Endothelial cell of umbilical vein (primary cell): ENCODE data around the gene CYP11A1. TPM values are rescaled to one million over a fixed set of nuclear protein-coding genes. Genes with fewer than 3 reads are reported as not detected.

ENCODE experiments used
- BruUV-seq: library from RNA; stranded (reverse); fragments of 400-500 nt; replicated peaks from 2 replicates; lab custom pipeline; 2021; lab: Mats Ljungman, UMichigan
- CTCF ChIA-PET: fragments of 300-600, 350-600 bp; sonication (Branson Sonifier 250); formaldehyde crosslinking; loops from one replicate; lab custom pipeline; 2021; ENCODE audit warnings: antibody characterized with exemption, inconsistent platforms; lab: Charles Lee
- POLR2A ChIA-PET: fragments of 300-600, 350-600 bp; sonication (Branson Sonifier 250); formaldehyde crosslinking; loops from one replicate; lab custom pipeline; 2021; ENCODE audit warnings: antibody characterized with exemption, inconsistent platforms; lab: Charles Lee
- DNase-seq: peaks from one replicate; pipeline ENCODE4 v3.0.0-alpha.2; 2011; ENCODE audit warnings: low read depth, low spot score
- FAIRE-seq: peaks from 2 replicates; lab custom pipeline; 2011; peaks lifted over from hg19 to GRCh38; lab: Jason Lieb, UNC
- H2AFZ ChIP-seq: 2 replicates; pipeline ENCODE4 v1.6.0; 2012; ENCODE audit warnings: low read depth, low read length, control low read depth, inconsistent platforms
- H3K27ac ChIP-seq: 2 replicates; pipeline ENCODE4 v1.5.1; 2011; ENCODE audit warnings: low read depth, mild to moderate bottlenecking, control low read depth, low read length, moderate library complexity; ENCODE audit not compliant: insufficient read depth
- H3K27me3 ChIP-seq, 2 experiments: 2 replicates each; pipeline versions ENCODE4 v1.6.0 to v1.6.1; 2011; ENCODE audit warnings: low read length in 2 of 2, mixed read lengths in 1 of 2; ENCODE audit not compliant: control insufficient read depth in 2 of 2, insufficient read depth in 2 of 2
- H3K36me3 ChIP-seq, 2 experiments: 2 replicates in 1 of 2; 3 replicates in 1 of 2; pipeline ENCODE4 v1.5.1; 2011; ENCODE audit warnings: low read length in 2 of 2, mild to moderate bottlenecking in 1 of 2, moderate library complexity in 1 of 2; ENCODE audit not compliant: control insufficient read depth in 2 of 2, insufficient read depth in 2 of 2; ENCODE audit errors: extremely low read depth in 1 of 2
- H3K4me1 ChIP-seq: 3 replicates; pipeline ENCODE4 v1.5.1; 2011; ENCODE audit warnings: mild to moderate bottlenecking, low read length; ENCODE audit not compliant: control insufficient read depth, insufficient read depth; ENCODE audit errors: extremely low read depth
- H3K4me2 ChIP-seq: 2 replicates; pipeline ENCODE4 v1.6.1; 2011; ENCODE audit warnings: low read length, control low read depth, mixed read lengths; ENCODE audit not compliant: insufficient read depth
- H3K4me3 ChIP-seq, 3 experiments: fragments of 200-600 bp in 1 of 3; sonication (generic), shearing (Covaris generic) in 1 of 3; replicated peaks in 1 of 3; 2 replicates each; pipeline ENCODE4 v1.5.1; 2011 to 2016; ENCODE audit warnings: control low read depth in 3 of 3, low read length in 3 of 3, mild to moderate bottlenecking in 2 of 3, inconsistent platforms in 1 of 3, low read depth in 1 of 3, moderate library complexity in 1 of 3; ENCODE audit not compliant: insufficient read depth in 1 of 3
- H3K79me2 ChIP-seq: 2 replicates; pipeline ENCODE4 v1.6.0; 2012; ENCODE audit warnings: low read length, inconsistent platforms; ENCODE audit not compliant: control insufficient read depth, insufficient read depth
- H3K9ac ChIP-seq: replicated peaks from 2 replicates; pipeline ENCODE3; 2011; ENCODE audit warnings: low read length, control low read depth; ENCODE audit not compliant: insufficient read depth; ENCODE audit errors: extremely low read depth
- H3K9me1 ChIP-seq: replicated peaks from 3 replicates; pipeline ENCODE4 v1.6.0; 2011; ENCODE audit warnings: mild to moderate bottlenecking, low read length; ENCODE audit not compliant: control insufficient read depth, insufficient read depth; ENCODE audit errors: extremely low read depth
- H3K9me3 ChIP-seq: replicated peaks from 2 replicates; pipeline ENCODE4 v1.5.1; 2012; ENCODE audit warnings: low read length, inconsistent platforms; ENCODE audit not compliant: control insufficient read depth, insufficient read depth
- H4K20me1 ChIP-seq: replicated peaks from 2 replicates; pipeline ENCODE3; 2011; ENCODE audit warnings: mild to moderate bottlenecking, low read length; ENCODE audit not compliant: control insufficient read depth, insufficient read depth; ENCODE audit errors: extremely low read depth
- CTCF ChIP-seq, 2 donors: IDR thresholded peaks; 1 replicate in 1 of 2; 2 replicates in 1 of 2; pipeline ENCODE4 v1.5.1; 2011; ENCODE audit warnings: low read length in 2 of 2, mild to moderate bottlenecking in 2 of 2, moderate library complexity in 2 of 2, control low read depth in 1 of 2, inconsistent platforms in 1 of 2, low read depth in 1 of 2; ENCODE audit not compliant: insufficient read depth in 1 of 2; ENCODE audit errors: extremely low read depth in 1 of 2
- EZH2 ChIP-seq: IDR thresholded peaks from 2 replicates; pipeline ENCODE4 v1.6.1; 2012; ENCODE audit warnings: borderline replicate concordance, low read depth, mild to moderate bottlenecking, moderate library complexity, low read length, inconsistent platforms; ENCODE audit not compliant: severe bottlenecking
- FOS ChIP-seq: IDR thresholded peaks from 2 replicates; pipeline ENCODE4 v1.6.1; 2011; ENCODE audit warnings: mild to moderate bottlenecking, low read length, moderate library complexity, borderline replicate concordance; ENCODE audit not compliant: insufficient read depth
- GATA2 ChIP-seq: IDR thresholded peaks from 2 replicates; pipeline ENCODE4 v1.7.0; 2011; ENCODE audit warnings: low read depth, mild to moderate bottlenecking, moderate library complexity, mixed read lengths, low read length; ENCODE audit not compliant: insufficient read length, insufficient read depth
- JUN ChIP-seq: IDR thresholded peaks from 2 replicates; pipeline ENCODE4 v1.6.1; 2011; ENCODE audit warnings: borderline replicate concordance, low read depth; ENCODE audit not compliant: insufficient read length, insufficient read depth
- MAX ChIP-seq: IDR thresholded peaks from 2 replicates; pipeline ENCODE4 v1.6.1; 2011; ENCODE audit not compliant: insufficient read depth, insufficient read length
- MYC ChIP-seq: IDR thresholded peaks from one replicate; pipeline ENCODE4 v1.6.1; 2011; ENCODE audit warnings: mild to moderate bottlenecking, low read depth, low read length
- POLR2A ChIP-seq: IDR thresholded peaks from 2 replicates; pipeline ENCODE4 v1.6.1; 2012; ENCODE audit warnings: low read depth, mild to moderate bottlenecking, control low read depth, low read length
- POLR2AphosphoS5 ChIP-seq: IDR thresholded peaks from 2 replicates; pipeline ENCODE4 v1.6.1; 2012; ENCODE audit warnings: low read depth, mild to moderate bottlenecking, control low read depth, low read length, moderate library complexity; ENCODE audit not compliant: insufficient read depth
- dilution Hi-C: fragments of 300-500 bp; cut with MboI; formaldehyde crosslinking; loops from one replicate; pipeline ENCODE4 v1.15.0; 2019; ENCODE audit warnings: low sequenced_read_pairs; ENCODE audit not compliant: extremely low pct_ligation_motif_present
- intact Hi-C: fragments of 100-400 bp; cut with micrococcal nuclease; formaldehyde crosslinking; loops from one replicate; pipeline ENCODE4 v1.10.0; 2022
- polyA plus RNA-seq, 4 experiments: library from polyadenylated mRNA; depleted of rRNA in 3 of 4; stranded (reverse) in 3 of 4; unstranded in 1 of 4; fragments of >200 nt; gene quantifications; 2 replicates each; pipeline versions ENCODE4 v1.2.1 to v1.2.3, GENCODE V29; 2011 to 2012; ENCODE audit warnings: missing spikeins in 1 of 4
- total RNA-seq: library from RNA; stranded (reverse); gene quantifications from 2 replicates; pipeline ENCODE4 v1.2.3, GENCODE V29; 2021

Gene CYP11A1
- total and polyA plus RNA-seq, 2 donors (not counting 3 experiments of a cell fraction or from before 2014, with no cell fraction given): 0.08 TPM; not detected in 1

- CTCF ChIA-PET: interaction anchor here (0.6 to 5.7 kb wide), 4 partner anchors 8 to 345 kb away, joined by 3 to 175 read pairs (median 52); no protein-coding TSS in a partner anchor
Observed at GRCh38 chr15:74318376-74319137, 48.9 kb downstream of the CYP11A1 start.

More at GRCh38 chr15:74318376-74319137, 48.9 kb downstream of the CYP11A1 start:
- no peaks in the 10 kb centered on the region for H3K4me1 ChIP-seq
- H3K4me2 ChIP-seq: no peak overlapping the region
- H4K20me1 ChIP-seq: no peaks in the 10 kb centered on the region
- H3K27me3 ChIP-seq: no peaks in the 10 kb centered on the region
- H3K79me2 ChIP-seq: no peaks in the 10 kb centered on the region
- no peak for FAIRE-seq
- BruUV-seq: no TSS peak
- no peak overlapping the region for H3K9ac ChIP-seq
- POLR2A ChIA-PET: no interaction called here
- dilution Hi-C loops: no loop called here
- H3K27ac ChIP-seq: no peak overlapping the region
- no peaks in the 10 kb centered on the region for H3K9me1 ChIP-seq
- intact Hi-C loops: no loop called here
- H2AFZ ChIP-seq: no peak overlapping the region
- TF ChIP-seq MYC (no peak), POLR2A (no peak), CTCF (IDR thresholded peaks at IDR 0.05; ENCODE audit: extremely low read depth in 1 of 2, insufficient read depth in 1 of 2, low read depth in 1 of 2, low read length in 2 of 2) (no peak), FOS (no peak), JUN (no peak), MAX (no peak), GATA2 (no peak), POLR2AphosphoS5 (no peak), EZH2 (no peak)
- H3K4me3 ChIP-seq: no peak overlapping the region
- H3K36me3 ChIP-seq: no peaks in the 10 kb centered on the region
- DNase-seq: no peak
- no peaks in the 10 kb centered on the region for H3K9me3 ChIP-seq
